ENCODE measurements around the gene PCSK2.

The PCSK2 gene

DNA sequence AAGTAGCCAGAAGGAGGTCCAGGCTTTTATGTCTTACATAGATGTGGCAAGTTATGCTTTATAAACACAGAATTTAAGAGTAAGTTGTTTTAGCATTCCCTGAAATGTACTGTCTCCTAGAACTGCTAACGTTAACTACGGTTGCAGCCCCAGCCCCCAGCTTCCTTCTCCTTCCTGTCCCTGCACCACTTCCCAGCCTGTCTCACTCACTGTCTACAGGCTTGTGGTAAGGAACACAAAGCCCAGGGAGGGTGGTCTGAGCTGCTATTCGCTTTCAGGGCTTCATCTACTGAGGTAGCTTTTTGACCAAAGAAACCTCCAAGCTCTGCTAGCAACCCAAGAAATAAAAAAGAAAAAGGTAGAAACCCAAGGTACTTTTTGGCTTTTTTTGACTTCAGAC is 35.9 kb downstream of the PCSK2 start:
- no peak for DNase-seq (ENCODE audit: low spot score)

DNA sequence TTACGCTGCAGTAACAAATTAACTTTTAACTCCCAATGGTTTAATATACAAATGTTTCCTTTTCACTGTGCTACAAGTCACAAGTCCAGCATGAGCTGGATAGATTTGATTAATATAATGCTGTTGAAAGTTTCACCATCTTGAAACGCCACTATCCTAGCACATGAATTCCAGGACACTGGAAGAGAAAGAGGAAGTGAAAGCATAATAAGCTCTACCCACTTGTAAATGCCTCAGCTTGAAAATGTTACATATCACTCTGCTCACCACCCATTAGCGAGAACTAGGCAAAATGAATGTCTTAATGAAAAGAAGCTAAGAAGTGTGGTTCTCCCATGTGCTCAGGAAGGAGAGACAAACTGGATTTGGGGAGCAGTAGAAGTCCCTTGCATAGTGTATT is 46.9 kb downstream of the PCSK2 start:
- DNase-seq (ENCODE audit: low spot score): no peak

DNA sequence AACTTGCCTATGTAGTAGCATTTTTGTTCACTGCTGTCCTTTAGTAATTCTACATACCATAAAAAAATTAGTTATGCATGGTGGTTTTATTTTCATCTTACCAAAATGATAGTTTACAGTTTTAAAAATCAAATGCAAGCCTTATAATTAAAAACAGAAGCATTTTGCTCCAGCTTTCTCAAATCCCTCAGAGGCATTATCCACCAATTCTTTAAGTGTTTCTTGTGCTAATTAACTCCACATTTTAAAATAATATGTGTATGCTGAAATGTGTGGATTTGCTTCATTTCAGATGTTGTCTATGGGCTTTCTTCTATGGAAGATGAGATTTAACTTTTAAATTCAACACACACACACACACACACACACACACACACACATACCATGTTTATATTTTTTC is 49.3 kb downstream of the PCSK2 start:
- no peak for DNase-seq (ENCODE audit: low spot score)

DNA sequence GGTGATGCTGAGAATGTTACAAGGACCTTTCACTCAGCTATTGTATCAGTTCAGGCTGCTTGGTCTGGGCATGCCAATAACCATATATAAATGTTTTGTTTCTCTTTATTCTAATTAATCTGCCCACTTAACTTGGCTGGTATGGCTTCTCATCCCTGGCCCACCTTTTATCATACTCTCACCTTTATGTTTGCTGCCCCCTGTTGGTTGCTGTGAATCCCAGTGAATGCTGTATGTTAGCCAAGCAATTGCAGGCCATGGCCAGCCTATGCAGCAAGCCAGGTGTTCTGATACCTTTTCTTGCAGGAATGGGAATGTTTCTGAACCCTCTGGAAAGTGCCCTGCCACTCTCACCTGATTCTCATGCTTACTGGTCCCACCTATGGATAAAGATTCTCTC is 54.6 kb downstream of the PCSK2 start:
- DNase-seq (ENCODE audit: low spot score): no peak

DNA sequence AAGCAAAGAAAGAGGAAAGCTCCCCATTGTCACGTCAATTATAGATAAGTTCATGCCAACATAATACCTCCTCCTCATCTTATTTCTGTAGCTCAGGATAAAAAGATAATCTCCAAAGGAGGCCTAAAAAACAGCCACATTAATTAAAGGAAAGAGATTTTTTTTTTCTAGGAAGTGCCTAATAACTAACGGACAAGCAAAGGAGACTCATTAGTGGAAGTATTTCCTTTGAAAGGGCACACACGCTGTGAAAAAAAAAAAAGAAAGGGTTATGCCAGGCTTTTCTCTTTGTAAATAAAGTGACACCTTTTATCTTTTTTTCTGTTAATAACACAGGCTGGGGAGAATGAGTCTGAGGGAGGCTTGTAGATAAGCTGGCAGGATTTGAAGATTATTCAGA is 55.7 kb downstream of the PCSK2 start:
- DNase-seq (ENCODE audit: low spot score): no peak

DNA sequence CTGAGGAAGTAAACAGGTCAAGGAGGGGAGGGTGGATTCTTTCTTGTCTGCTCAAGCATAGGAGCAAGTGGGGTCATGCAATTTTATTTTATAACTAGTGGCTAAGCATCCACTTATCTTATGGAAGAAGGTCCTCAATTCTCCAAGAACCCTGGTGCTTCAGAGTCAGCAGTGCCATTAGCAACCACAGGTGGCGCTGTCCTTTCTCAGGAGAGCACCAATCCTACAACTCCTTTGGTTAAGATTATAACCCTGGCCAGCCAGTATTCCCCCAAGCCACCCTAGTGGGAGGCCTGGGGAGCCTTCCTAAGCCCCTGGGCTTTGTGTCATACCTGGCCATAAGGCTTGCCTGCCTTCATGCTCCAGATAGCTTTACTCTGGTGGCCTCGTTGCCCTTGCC is 60.7 kb downstream of the PCSK2 start:
- no peak for DNase-seq (ENCODE audit: low spot score)

DNA sequence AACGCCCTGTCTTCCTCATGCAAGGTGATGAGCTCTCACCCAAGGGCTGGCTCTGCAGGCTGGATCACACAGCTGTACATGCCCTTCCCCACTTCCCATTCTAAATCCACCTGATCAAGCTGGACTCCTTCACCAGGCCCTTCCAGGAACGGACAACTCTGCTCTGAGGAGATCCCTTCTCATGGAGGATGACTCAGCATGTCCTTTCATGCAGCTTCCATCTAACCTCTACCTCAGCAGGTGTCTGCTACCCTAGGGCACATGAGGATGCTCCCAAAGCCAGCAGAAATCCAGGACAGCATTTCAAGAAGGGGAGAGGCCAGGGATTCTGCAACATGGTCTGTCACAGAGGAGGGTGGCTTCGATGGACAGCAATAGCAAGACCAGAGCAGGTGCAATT is 61.2 kb downstream of the PCSK2 start:
- no peak for DNase-seq (ENCODE audit: low spot score)

DNA sequence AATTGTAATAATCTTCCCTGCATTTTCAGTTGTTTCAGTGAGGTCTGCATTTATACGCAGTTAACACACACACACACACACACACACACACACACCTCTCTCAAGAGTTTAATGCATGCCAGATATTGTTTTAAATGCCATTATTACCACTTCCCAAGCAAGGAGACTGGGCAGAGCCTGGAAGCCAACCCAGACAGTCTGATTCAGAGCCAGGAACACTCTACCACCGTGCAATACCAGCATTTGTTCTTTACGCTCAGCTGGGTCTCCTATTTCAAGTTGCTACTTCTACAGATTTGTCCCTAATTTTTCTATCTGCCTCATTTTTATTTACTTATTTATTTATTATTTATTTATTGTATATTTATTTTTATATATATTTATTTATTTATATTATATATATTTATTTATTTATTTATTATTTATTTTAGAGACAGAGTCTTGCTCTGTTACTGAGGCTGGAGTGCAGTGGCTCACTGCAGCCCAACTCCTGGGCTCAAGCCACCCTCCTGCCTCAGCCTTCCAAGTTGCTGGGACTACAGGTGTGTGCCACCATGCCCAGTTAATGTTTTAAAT is 68.4 kb downstream of the PCSK2 start:
- DNase-seq (ENCODE audit: low spot score): no peak

DNA sequence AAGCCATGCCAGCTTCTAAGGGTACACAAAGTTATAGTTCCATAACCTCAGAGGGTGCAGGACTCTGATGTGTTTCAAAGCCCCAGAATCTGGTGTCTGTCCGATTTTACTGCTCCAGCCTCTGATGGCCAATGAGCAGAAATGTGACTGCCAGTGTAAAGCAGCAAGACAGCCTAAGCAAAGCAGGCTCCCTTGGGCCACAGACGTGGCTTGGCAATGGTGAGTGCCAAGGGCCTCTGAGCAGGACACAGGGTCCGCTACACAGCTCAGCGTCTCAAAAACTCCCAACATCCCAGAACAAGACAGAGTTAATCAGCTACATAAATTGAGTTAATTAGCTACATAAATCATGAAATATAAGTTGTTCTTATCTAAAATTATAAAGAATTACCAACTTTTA is 69.2 kb downstream of the PCSK2 start:
- no peak for DNase-seq (ENCODE audit: low spot score)

DNA sequence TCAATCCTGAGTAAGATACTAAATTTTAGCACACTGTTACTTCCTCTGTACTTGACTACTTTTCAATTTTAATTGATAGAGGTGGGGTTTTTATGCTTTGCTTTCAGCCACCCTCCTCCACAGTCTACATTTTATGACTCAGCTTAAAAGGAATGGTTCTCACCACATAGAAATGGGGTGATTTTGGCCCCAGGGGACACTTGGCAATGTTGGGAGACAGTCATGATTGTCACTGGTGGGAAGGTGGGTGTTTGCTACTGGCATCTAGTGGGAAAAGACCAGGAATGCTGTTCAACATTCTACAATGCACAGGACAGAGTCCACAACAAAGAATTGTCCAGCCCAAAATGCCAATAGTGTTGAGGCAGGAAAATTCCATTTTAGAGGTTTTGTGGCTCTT is 71.3 kb downstream of the PCSK2 start:
- no peak for DNase-seq (ENCODE audit: low spot score)

DNA sequence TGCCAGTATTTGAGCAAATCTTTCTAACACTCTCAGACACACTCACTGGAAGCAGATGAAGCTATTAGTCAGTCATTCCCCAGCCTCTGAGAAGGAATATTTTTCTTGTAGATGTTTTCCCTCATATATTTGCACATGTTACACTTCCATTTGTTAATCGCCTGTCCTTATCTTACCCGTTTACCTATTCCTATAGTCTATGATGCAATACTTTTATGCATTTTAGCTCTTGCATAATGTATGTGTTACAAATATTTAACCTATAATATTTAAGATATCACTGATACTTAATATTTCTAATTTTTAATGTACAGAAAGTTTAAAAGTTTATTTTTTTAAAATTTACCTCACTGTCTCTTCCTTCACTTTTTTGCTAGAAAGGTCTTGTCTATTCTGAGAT is 71.9 kb downstream of the PCSK2 start:
- no peak for DNase-seq (ENCODE audit: low spot score)

DNA sequence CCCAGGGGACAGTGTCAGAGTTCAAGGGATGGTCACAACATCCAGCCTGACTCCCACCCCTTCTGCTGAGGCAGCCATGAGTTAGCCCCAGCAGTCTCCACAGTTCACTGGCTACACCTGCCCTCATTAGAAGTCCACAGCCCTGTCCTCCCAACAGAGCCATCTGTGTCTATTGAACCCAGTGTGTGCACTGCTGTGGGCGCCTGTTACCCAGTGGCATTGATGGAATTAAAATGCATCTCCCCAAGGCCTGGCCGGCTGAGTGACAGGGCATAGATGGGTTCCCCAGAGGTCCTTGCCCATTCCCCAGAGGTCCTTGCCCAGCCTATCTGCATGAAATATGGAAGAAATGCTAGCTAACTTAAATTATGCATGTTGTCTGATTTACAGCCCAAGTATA is 73.3 kb downstream of the PCSK2 start:
- DNase-seq (ENCODE audit: low spot score): no peak

DNA sequence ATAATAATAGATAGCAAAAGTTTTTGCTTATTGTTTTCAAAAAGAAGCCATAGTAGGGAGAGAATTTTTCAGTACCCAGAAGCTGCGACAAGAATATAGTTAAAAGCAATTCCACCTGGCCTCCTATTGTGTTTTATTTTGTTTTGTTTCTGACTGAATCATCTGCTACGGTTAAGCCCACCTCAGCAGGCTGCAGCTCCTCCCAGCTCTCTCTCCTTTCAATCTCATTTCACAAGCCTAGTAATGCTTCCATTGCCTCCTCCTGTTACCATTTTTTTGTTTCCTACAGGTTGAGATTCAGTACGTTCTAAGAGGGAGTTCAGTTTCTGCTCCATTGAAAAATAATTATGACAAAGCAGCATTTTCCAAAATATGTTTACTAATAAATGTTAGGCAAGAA is 77.9 kb downstream of the PCSK2 start:
- DNase-seq (ENCODE audit: low spot score): no peak

DNA sequence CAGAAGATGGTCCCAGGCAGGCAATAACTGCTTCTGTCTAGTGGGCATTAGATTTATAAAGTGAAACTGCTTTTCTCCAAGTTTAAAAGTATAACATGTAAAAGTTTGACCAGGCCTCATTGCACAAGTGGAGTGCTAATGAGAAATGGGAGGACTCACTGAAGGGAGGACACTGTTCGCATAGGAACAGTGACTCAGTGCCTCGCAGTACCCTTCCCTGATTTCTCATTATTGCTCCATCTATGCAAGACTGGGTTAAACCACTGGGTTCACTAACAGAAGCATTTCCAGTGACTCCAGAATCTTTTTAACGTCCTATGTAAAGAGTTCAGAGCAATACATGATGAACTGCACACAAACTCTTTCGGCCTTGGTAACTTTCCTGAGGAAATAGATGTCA is 79.6 kb downstream of the PCSK2 start:
- no peak for DNase-seq (ENCODE audit: low spot score)

DNA sequence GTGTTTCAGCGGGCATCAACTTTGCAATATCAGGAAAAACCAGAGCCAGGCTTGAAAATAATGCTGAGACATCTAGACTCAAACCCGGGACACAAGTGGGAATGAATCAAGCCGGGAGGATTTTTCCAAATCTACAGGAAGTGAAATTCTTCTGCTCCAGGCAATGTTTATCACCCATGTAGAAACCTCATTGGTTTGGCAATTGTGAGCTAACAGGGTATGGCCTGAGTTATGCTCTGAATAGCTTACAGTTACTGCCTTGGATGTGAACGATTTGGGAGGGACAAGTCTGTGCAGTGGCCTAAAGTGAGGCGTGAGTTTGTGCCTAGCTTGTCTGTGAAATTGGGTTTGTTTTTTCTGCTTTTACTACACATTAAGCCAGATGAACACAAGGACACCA is 87.4 kb downstream of the PCSK2 start:
- DNase-seq (ENCODE audit: low spot score): no peak

DNA sequence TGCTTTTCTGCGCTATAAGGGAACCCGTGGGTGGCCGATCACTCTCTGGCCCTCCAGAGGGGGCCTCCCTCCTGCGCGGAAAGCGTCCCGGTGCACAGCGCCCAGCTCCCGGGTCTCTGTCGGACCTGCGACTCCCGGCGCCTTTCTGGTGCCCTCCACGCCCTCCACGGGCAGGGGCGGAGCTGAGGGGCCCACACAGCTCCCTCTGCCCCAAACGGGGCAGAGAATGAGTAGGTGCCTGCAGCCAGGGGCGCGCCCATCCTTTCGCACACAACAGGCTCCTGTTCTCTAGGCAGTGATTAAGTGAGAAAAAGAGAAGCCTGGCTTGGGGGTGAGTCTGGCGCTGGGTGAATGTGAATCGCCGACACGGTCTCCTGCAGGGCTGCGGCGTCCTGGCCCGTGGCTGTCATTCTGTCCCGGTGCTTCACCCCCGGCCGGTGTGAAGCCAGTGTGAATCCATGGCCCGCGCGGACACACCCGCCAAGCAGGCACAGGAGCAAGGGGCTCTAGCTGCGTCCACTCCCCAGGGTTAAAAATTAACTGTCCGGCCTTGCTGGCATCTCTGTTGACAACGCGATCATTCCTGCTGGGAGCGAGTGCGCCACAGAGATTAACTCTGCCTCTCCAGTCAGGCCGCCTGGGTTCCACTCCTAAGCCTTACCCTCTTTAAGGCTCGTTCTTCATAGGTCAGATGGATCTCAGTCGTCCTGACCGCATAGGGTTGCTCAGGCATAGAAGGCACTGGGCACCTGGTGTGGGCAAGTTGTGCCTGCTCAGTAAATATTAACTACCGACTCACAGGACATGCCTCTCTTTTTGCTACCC is 88.8 kb downstream of the PCSK2 start:
- no peak for DNase-seq (ENCODE audit: low spot score)

DNA sequence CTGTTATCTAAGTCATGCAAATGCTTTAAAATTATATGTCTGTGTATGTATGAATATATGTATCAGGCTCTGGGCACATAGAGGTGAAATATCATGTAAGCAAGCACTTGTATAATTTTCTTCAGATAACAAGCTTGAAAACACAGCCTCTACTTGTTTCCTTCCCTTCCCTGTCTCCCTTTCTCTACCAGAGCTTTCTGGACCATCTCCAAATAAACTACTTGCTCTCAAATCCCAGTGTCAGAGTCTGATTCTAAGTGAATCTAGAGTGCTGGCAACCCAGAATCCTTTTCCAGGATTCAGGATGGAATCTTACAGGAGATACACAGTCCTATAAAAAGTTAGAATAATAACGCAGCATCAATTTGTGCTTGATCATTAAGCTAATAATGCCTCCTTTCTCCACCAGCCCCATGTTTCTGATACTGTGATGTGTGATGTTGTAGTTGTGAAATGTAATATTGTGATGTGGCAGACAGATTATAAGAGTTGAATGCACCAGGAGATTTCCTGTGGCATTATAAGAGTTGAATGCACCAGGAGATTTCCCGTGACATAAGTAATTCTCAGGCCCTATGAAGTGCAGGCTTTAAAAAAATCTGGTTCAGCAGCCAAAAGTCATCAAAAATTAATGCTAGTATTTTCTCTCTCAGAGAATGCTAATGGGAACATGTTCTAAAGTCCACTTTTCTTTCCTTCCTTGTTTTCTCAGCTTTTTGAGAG is 89.6 kb downstream of the PCSK2 start:
- DNase-seq (ENCODE audit: low spot score): no peak

DNA sequence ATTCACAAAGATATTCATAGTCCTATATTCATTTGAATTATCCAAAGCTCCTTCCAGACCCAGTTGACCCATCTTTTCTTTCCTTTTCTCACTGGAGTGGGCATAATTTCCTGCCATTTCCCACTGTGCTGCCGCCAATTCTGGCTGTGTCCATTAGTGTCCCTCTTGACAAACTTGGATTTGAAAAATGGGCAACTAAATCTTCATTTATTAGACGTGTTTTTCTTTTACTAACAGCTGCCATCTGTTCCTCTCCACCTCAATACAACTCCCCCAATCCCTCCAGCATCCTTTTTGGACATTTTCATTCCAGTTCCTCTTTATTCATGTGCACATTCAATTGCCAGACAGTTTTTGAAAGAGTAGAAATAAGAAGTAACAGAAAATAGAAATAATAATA is 90.5 kb downstream of the PCSK2 start:
- DNase-seq (ENCODE audit: low spot score): no peak

DNA sequence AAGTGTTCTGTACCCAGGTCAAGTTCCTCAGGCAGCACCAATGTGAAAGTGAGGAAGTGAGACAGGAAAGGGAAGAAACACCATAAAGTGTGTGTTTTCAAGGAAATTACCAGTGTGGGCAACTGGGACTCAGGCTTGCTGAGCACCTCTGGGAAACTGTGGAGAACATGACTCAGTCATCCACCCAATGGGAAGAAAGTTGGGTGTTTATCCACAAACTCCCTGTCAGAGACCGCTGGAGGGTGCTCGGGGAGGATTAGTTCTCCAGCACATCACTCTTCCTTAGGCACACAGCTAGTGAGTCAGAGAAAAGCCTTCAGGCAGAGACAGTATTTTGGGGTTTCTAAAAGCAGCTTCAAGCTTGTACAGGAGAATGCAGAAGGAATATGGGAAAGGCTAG is 93.6 kb downstream of the PCSK2 start:
- no peak for DNase-seq (ENCODE audit: low spot score)

DNA sequence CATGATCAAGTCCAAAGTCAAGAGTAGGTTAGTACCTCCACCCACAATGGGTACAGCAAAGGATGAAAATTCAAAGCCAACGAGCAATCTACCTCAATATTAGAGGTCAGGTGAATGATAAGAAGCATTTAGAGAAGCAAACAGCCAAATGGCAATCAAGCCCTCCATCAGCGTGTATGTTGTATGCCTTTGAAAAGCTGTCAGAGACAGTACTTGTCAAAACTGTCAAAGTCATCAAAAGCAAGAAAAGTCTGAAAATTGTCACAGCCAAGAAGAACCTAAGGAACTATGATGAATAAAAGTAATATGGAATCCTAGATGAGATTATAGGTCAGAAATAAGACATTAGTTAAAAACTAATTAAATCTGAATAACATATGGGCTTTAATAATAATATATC is 99.3 kb downstream of the PCSK2 start:
- DNase-seq (ENCODE audit: low spot score): no peak

DNA sequence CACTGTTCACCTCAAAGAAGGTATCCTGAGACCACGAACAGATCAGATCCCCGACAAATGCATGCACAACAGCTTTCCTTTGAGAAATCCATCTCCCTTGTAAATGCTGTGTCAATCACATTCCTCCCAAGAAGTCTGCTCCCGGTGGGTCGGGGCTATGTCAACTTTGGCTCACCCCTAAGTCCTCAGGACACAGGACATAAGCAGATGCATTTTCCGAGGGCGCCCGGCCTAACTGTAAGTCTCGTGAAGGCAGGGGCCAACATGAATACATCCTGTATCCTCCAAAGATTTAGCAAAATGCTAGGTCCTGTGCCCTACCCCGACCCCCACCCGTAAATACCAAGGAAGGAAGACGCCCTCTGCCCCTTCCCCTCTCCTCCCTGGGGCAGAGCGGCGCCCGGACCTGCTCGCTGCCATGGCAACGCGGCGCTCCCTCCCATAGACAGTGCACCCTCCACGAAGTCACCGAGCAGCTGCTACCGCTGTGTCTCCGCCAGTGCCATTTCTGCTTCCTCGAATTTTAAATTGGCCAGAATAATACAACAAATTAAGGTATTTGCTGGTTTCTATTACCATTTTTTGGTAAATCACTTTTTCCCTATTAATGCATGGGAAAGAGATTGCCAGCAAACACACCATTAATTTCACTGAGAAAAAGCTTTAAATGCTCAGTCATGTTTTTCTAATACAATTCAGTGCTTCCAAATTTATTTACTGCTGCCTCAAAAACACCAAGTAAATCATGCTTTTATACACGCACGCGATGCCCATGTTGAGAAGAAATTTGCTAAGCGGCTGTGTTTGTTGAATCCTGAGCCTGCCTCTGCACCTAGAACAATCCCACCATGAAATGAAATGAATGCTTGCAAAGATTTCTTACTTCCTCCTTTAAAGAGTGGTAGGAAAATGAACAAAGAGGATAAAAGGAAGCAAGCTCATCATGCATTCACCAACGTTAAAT is 100.6 kb downstream of the PCSK2 start:
- DNase-seq (ENCODE audit: low spot score): no peak

DNA sequence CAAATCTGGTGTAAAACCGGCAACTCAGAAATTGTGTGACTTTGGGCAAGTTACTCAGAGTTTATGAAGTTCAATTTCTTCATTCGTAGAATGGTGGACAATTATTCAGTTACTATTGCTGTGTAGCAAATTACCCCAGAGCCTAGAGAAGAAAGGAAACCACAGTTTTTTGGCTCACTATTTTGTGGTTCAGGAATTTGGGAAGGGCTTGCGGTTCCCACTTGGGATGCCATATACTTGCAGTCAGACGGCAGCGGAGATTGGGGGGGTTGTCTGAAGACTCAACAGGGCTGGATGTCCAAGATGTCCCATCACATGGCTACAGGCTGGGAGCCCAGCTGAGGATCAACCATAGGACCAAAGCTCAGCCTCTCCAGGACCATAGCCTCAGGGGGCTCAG is 108.1 kb downstream of the PCSK2 start:
- no peak for DNase-seq (ENCODE audit: low spot score)

All from hematopoietic multipotent progenitor cell treated with erythropoietin and hydrocortisone succinate and interleukin-3 and kit ligand, for 15 days (in vitro differentiated cells).